ENCODE results near the gene CTDSP2. TPM values are rescaled to one million over a fixed set of nuclear protein-coding genes. Genes with fewer than 3 reads are reported as not detected.

The CTDSP2 gene
- total RNA-seq, 4 donors from 2014 or later: 47.1 to 120 (median 71.7) TPM

DNA sequence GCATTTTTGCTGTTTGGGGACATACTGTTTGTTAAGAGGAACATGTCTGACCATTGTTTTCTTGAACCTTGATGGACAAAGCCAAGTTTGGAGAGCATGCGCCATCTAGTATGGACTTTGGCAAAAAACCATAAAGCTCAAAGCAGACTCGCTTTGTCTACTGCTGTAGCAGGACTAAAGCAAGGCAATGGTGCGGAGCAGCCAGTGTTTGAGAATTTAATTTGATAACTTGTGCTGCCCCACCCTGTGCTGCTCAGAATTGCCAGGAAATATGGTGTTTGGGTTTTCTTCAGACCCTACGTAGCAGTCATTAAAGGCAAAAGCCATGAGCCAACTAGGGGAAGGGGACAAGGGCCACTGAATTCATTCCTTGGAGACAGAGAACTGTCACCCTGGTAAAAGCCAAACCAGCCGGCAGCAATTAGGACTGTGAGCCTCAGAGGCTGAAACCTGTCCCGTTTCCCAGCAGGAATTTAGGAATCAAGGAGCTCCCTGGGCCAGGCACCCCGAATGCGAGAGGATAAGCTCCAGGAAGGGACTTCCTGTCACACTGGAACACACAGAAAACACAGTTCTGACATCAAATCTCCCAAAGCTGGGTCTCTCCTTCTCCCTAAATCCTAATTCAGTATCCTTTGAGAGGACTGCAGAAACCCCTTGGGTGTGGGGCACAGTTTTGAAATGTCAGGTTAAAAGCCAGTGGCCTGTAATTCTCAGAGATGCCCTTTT is 29.1 kb downstream of the CTDSP2 start:
- Histone ChIP-seq H3K36me3 (peaks cover 5 to 51% (median 7%) of the 10 kb centered on the region in 3 donors), H3K9me3 (no peaks in the 10 kb centered on the region), H3K27ac (peak overlapping the region in 2 of 4 donors; percentile 27 to 49), H3K4me3 (no peak overlapping the region), H3K4me1 (peaks cover 0 to 69% (median 7%) of the 10 kb centered on the region in 3 donors), H3K27me3 (no peaks in the 10 kb centered on the region)
- DNase-seq: no peak
- no peak for TF ChIP-seq POLR2A (IDR thresholded peaks at IDR 0.05)
- TF ChIP-seq, protein P1, sequence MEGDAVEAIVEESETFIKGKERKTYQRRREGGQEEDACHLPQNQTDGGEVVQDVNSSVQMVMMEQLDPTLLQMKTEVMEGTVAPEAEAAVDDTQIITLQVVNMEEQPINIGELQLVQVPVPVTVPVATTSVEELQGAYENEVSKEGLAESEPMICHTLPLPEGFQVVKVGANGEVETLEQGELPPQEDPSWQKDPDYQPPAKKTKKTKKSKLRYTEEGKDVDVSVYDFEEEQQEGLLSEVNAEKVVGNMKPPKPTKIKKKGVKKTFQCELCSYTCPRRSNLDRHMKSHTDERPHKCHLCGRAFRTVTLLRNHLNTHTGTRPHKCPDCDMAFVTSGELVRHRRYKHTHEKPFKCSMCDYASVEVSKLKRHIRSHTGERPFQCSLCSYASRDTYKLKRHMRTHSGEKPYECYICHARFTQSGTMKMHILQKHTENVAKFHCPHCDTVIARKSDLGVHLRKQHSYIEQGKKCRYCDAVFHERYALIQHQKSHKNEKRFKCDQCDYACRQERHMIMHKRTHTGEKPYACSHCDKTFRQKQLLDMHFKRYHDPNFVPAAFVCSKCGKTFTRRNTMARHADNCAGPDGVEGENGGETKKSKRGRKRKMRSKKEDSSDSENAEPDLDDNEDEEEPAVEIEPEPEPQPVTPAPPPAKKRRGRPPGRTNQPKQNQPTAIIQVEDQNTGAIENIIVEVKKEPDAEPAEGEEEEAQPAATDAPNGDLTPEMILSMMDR (IDR thresholded peaks at IDR 0.05): no peak
- WGBS, 2 donors: 65 to 83% methylated on average over 6 to 7 of the region's 8 CpGs
- intact Hi-C loops (cut with DNase I): no loop called here

DNA sequence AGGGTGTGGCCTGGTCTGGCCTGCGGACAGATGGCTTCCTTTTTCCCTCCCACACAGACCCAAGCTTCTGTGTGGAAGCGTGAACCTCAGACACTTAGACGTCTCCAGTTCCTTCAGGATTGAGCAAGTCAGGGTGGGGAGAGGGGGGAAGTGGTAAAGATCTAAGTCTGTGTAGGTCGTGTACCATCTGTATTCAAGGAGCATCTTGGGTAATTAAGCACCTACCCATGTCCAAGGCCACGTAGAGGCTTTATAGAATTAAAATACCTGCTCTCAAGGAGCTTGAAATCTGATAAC is 29.7 kb downstream of the CTDSP2 start:
- 38 to 43% methylated on average over 4 to 5 of the region's 5 CpGs for WGBS, 2 donors
- Histone ChIP-seq H3K4me1 (peaks cover 0 to 64% (median 7%) of the 10 kb centered on the region in 3 donors), H3K4me3 (no peak overlapping the region), H3K9me3 (no peaks in the 10 kb centered on the region), H3K36me3 (peaks cover 0 to 51% (median under 1%) of the 10 kb centered on the region in 3 donors), H3K27me3 (no peaks in the 10 kb centered on the region), H3K27ac (peak overlapping the region in 2 of 4 donors; percentile 27 to 49)
- DNase-seq: no peak
- TF ChIP-seq, protein P1 (IDR thresholded peaks at IDR 0.05): no peak
- no peak for TF ChIP-seq POLR2A (IDR thresholded peaks at IDR 0.05)
- intact Hi-C loops (cut with DNase I): no loop called here

DNA sequence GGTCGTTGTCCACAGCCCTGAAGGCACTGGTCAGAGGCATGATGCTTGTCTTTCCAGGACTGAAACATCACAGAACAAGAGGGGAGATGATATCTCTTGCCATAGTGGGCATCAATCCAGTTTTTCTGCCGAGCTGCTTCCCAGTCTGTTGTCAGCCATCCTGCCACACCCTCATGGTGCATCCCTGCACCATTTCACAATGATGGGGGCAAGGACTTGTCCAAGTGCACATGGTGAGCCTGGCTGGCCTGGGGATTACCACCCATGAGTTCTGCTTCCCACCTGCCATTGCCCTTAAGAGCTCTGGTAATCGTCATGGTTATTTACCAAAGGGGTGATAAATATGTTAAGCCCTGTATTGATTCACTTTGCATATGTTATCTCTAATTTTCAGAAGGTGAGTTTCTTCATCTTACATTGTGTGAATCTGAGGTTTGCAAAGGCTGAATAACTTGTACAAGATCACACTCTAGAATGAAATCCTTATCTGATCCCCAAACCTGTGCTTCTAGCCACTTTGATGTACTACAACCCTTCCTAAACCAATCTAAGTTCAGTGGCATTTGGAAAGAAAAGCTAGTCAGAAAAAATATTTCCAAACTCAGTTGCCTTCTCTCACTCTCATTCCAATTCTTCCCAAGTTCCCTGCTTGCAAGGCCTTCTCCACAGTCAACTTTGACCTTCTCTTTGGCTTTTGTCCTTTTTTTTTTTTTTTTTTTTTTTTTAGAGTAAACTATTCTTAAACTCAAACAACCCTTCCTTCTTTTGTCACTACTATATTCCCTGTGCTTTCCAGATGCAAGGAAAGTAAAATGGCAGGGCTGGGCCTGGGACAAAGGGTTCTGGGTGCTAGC is 30.3 kb downstream of the CTDSP2 start:
- peaks cover 0 to 62% (median 7%) of the 10 kb centered on the region in 3 donors for H3K4me1 ChIP-seq

DNA sequence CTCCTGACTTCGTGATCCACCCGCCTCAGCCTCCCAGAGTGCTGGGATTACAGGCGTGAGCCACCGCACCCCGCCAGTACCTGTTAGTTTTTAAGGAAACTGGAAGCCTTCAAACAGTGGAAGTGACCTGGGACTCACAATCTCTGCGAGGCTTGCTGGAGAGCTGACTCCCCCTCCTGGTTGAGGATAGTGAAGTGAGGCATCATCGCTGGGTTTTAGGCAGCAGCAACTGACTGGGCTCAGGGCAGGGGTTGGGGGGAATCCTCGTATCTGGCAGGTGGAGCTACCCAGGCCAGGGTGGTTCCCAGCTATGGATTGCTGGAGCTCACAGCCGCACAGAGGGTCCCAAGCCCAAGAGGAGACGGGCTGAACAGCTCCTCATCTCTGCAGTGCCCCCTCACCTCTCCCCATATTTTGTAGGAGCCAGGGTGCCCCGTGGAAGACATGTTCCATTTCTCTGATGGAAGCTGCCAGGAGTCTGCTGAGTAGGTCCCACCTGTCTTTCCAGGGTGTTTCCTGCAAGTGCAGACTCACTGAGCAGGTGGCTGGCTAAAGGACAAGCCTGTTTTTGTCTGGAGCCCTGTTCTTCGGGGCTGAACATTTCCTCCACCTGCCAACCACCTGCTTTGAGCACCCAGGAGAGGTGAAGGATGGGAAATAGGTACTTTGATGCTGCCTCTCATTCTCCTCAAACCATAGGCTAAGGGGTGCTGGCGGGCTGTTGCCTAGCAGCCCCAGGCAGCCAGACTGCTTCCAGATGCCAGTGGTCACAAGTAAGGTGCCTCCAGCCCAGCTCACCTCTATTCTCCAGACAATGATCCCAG is 31.1 kb downstream of the CTDSP2 start:
- Histone ChIP-seq H3K27ac (peak overlapping the region in 1 of 4 donors; percentile 38), H3K9me3 (no peaks in the 10 kb centered on the region), H3K4me1 (peaks cover 0 to 63% (median 7%) of the 10 kb centered on the region in 3 donors), H3K4me3 (no peak overlapping the region), H3K36me3 (peaks cover 0 to 51% (median 0%) of the 10 kb centered on the region in 3 donors), H3K27me3 (no peaks in the 10 kb centered on the region)
- no peak for DNase-seq
- WGBS, 2 donors: 80 to 82% methylated on average over 2 to 6 of the region's 13 CpGs
- intact Hi-C loops (cut with DNase I): no loop called here
- no peak for TF ChIP-seq POLR2A (IDR thresholded peaks at IDR 0.05)
- TF ChIP-seq, protein P1 (IDR thresholded peaks at IDR 0.05): no peak

More for the DNA sequence above, 30.3 kb downstream of the CTDSP2 start:
- DNase-seq: no peak
- TF ChIP-seq, protein P1 (IDR thresholded peaks at IDR 0.05): no peak
- no peak for TF ChIP-seq POLR2A (IDR thresholded peaks at IDR 0.05)
- Histone ChIP-seq H3K36me3 (peaks cover 0 to 51% (median 0%) of the 10 kb centered on the region in 3 donors), H3K9me3 (no peaks in the 10 kb centered on the region), H3K4me3 (no peak overlapping the region), H3K27me3 (no peaks in the 10 kb centered on the region), H3K27ac (peak overlapping the region in 2 of 4 donors; percentile 38 to 49)
- WGBS, 2 donors: 24 to 46% methylated on average over 3 of the region's 3 CpGs
- intact Hi-C loops (cut with DNase I): no loop called here
